GM19455 (cell line): ENCODE results near the gene SIK2.

Source experiments
- ATAC-seq: cut with Tn5 transposase; IDR thresholded peaks from one replicate; pipeline ENCODE4 v1.9.1; 2021; ENCODE audit not compliant: unreplicated experiment

The SIK2 gene

GRCh38 chr11:111601979-111602864 lies at the start of gene SIK2:
TSS of gene SIK2 (plus strand) at chr11:111602449. CDS start at chr11:111602564, 115 bp downstream.
- ATAC-seq = peak; percentile 83

GRCh38 chr11:111554532-111554931 lies 47.7 kb upstream of the SIK2 start:
- ATAC-seq = no peak

DNA sequence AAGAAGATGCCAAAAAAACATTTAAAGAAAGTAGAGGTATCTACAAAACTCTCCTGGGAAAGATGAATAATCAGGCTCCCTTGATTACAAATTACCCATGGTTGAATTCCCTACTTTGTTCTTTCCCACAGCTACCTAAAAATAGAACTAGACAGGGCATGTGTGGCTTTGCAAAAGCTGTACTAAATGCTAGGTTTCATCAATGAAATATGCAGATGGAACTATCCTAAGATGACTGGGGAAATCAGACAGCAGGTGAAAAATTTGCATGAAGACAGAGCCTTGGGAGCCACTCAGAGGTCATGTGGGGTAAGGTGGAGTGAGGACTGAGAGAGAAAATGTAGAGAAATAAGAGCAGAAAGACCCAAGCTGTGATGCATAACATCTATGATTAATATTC lies 47.0 kb upstream of the SIK2 start:
- ATAC-seq = no peak

GRCh38 chr11:111557425-111558111 lies 44.7 kb upstream of the SIK2 start:
- no peak for ATAC-seq

DNA sequence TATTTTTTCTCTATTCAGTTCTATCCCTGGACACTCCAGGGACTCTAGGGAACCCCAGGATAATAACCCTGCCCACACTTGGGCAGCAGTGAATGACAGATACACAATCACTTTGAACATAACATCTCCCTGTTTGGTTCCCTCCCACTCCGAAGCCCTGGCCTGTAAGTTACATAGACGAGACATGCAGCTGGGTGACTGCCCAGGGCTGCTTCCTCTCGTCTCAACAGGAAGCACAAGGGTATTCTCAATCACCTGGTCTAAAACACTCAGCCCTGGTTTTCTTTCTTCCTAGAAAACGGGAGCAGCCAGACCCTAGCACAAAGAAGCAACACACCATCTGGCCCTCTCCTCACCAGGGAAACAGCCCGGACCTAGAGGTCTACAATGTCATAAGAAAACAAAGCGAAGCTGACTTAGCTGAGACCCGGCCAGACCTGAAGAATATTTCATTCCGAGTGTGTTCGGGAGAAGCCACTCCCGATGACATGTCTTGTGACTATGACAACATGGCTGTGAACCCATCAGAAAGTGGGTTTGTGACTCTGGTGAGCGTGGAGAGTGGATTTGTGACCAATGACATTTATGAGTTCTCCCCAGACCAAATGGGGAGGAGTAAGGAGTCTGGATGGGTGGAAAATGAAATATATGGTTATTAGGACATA lies 42.3 kb upstream of the SIK2 start:
- no peak for ATAC-seq

DNA sequence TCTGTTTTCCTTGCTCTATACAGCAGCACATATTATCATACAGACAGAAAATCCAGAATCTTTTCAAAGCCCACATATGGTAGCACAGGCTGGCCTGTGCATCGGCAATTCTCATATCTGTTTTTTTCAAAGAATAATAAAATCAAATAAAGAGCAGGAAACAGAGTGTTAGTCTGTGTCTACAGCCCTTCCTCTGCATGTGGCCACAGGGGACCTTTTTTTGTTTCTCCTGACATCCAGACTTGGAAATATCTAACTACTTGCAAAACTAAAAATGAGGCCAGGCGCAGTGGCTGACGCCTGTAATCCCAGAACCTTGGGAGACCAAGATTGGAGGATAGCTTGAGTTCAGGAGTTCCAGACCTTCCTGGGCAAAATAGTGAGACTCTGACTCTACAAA lies 41.4 kb upstream of the SIK2 start:
- ATAC-seq = no peak

DNA sequence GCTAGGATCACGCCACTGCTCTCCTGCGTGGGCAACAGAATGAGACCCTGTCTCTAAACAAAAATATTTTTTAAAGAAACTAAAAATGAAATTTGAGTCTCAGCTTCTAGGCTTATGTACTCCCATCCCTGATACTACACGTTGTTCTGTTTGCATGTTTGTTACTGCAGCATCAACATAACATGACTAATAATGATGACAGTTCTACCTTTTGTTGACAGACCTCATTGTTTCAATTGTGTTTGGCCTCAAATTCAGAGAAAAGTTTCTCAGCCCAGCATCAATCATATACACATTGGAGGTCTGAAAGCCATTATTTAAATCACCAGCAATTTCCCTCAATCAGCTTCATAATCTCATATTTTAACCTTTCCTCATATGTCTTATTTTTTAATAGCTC lies 40.9 kb upstream of the SIK2 start:
- ATAC-seq = no peak

- ATAC-seq = no peak
These were observed 40.4 kb upstream of the SIK2 start for GRCh38 chr11:111561791-111562325.

DNA sequence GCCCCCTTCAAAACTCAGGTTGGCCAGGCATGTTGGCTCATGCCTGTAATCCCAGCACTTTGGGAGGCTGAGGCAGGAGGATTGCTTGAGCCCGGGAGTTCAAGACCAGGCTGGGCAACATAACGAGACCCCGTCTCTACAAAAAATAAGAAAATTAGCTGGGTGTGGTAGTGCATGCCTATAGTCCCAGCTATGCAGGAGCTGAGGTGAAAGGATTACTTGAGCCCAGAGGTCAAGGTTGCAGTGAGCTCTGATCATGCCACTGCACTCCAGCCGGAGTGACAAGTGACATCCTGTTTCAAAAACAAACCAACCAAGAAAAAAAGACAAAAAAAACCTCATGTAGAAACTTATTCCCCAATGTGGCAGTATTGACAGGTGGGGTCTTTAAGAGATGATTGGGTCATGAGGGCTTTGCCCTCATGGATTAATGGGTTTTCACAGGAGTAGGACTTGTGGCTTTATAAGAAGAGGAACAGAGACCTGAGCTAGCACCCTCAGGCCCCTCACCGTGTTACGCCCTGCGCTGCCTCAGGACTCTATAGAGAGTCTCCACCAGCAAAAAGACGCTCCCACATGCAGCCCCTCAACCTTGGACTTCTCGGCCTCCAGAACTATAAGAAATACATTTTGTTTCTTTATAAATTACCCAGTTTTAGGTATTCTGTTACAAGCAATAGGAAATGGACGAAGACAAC lies 39.4 kb upstream of the SIK2 start:
- ATAC-seq = no peak

DNA sequence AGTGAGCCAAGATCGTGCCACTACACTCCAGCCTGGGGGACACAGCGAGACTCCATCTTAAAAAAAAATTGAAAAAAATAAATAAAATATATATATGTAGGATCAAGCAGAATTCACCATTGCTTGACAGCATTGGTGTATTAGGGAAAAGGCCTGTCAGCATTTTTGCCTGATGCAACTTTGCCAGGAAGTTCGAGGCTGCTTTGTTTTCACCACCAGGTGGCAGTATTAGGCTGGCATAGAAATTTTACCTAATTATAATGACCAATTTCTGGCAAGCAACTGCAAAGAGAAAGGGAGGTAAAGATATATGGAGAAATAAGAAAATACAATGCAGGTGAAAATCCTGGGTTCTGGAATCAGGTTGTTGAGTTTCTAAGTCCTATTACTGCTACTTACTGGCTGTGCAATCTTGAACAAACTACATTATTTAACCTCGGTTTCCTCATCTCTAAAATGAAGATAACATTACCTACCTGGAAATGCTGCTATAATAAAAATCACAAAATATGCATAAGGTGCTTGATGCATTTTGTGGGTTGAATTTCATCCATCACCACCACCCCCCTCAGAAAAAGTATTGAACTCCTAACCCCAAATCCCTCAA lies 37.0 kb upstream of the SIK2 start:
- ATAC-seq = no peak

DNA sequence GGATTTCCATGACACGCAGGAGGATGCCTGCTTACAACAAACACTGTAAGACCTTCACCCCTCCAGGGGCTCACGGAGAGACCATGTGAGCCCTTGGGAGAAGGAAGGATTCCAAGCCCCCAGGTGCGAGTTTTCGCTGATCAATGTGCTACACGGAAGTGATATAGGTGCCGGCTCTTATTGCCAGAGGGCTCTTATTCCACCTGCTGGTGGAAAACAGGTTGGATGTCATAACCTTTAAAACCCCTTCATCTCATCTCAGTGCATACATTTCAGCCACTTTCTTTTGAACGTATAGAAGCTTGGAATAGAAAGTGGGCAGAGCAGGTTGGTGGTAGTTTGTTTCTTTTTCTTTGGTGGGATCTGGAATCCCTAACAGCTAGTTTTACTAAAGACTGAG lies 35.9 kb upstream of the SIK2 start:
- ATAC-seq = no peak

GRCh38 chr11:111569476-111569875 lies 32.8 kb upstream of the SIK2 start:
- no peak for ATAC-seq

- no peak for ATAC-seq
These were observed 31.5 kb upstream of the SIK2 start for GRCh38 chr11:111570796-111571195.

GRCh38 chr11:111571829-111572501 lies 30.3 kb upstream of the SIK2 start:
- no peak for ATAC-seq

- no peak for ATAC-seq
These were observed 29.7 kb upstream of the SIK2 start for GRCh38 chr11:111572581-111572980.

DNA sequence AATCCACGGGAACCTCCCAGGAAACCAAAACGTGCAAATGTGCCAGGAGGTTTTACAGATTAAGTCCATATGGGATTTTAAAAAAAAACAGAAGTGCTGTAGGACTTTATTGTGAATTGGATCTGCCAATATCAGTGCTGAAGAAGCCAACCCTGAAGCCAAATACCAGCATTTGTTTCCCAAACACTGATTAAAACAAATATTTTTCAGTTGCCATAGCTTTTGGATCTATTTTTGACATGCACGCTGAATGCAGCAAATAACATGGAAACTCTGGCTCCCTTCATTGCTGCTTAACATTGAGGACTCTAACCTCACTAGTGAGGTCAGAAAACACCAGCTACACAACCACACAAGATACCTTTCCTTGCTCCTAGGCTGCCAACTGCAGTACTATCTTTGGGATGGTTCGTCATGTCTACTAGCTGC lies 28.4 kb upstream of the SIK2 start:
- no peak for ATAC-seq

GRCh38 chr11:111574373-111575225 lies 27.6 kb upstream of the SIK2 start:
- ATAC-seq = no peak

DNA sequence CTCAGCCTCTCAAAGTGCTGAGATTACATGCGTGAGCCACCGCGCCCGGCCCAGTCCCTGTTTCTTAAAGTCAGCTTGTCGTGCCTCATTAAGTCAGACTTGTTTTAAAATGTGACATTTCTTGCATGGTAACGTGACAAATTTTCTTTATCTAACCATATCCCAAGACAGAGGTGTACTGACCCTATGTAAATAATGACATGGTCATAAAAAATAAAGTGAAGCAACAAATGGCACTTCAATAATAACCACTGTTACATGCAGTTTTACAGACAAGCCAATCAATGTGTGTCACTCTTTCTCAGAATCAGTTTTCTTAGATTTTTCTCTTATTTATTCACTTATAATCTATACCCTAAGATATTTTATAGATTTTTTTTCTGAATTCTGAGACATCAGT lies 26.5 kb upstream of the SIK2 start:
- ATAC-seq = no peak

DNA sequence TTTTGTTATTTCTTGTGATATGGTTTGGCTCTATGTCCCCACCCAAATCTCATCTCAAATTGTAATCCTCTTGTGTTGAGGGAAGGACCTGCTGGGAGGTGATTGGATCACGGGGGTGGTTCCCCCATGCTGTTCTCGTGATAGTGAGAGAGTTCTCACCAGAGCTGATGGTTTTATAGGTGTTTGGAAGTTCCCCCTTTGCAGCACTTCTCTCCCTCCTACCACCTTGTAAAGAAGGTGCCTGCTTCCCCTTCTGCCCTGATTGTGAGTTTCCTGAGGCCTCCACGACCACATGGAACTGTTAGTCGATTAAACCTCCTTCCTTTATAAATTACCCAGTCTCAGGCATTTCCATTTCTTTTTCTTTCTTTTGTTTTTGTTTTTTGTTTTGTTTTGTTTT lies 24.4 kb upstream of the SIK2 start:
- no peak for ATAC-seq
